GM19238 (cell line): Measurements from ENCODE around the gene LRCH3.
"Not testable (repeated sequence)": the region's sequence is repeated elsewhere in the genome, so short reads cannot be mapped to it uniquely, and the experiment has no call there.

ENCODE experiments used
- DNase-seq: peaks from one replicate; pipeline ENCODE4 v3.0.0; 2011; ENCODE audit warnings: low spot score; ENCODE audit not compliant: insufficient read length

LRCH3 gene

GRCh38 chr3:197921429-197922275, 130.6 kb downstream of the LRCH3 start:
- DNase-seq = not testable (repeated sequence)

GRCh38 chr3:197926418-197926817, 135.4 kb downstream of the LRCH3 start:
- no peak for DNase-seq

GRCh38 chr3:197927578-197927977, 136.5 kb downstream of the LRCH3 start:
- not testable (repeated sequence) for DNase-seq

GRCh38 chr3:197936819-197937384, 145.8 kb downstream of the LRCH3 start:
- DNase-seq = no peak
